ENCODE data around the gene SCP2.
"Not testable (repeated sequence)": the region's sequence is repeated elsewhere in the genome, so short reads cannot be mapped to it uniquely, and the experiment has no call there.

SCP2 gene

DNA sequence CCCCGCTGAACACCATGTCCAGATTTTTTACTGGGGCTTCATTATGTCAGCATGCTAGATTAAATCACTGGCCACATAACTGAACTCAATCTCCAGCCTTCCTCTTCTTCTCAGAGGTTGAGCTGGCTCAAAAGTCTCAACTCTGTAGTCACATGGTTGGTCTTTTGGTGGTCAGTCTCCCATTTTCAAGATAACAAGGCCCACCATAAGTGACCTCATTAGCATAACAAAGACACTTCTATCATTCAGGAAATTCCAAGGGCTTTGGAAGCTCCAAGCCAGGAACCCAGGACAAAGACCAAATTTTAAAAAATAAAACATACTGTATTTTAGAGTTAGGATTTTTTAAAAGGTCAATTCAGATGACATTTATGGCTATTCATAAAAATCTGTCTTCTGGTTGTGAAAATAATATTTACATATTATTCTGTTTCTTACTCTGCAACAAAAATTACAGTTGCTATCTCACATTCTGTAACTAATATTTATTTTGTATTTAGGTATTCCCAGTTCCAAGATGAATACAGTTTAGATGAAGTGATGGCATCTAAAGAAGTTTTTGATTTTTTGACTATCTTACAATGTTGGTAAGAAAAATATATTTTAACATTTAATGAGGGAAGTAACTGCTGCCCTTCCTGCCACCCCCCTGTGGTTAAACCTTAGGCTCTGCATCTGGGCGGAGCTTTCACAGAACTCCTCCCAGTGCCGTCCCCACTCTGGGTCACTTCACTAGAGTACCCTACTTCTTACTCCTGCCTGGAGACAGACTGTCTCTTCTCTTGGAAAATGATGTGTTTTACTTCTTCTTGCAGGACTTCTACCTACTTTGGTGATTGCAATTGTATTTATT, 49.3 kb downstream of the SCP2 start:
- DNase-seq: no peak

DNA sequence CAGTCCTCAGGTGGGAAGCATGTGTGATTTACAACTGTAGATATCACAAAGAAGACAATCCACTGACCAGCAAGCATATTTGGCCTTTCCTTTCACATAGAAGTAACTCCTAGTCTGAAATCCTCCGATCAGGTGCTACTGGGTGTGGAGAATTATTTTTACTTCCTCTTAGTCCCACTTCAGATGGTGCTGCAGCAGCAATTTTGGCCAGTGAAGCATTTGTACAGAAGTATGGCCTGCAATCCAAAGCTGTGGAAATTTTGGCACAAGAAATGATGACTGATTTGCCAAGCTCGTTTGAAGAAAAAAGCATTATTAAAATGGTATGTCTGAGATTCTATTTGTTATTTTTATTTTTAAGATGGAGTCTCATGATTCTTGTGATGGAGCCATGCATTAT, 51.0 kb downstream of the SCP2 start:
- DNase-seq: no peak

GRCh38 chr1:52992733-52993132, 65.7 kb downstream of the SCP2 start:
- not testable (repeated sequence) for DNase-seq

GRCh38 chr1:52994656-52995055, 67.6 kb downstream of the SCP2 start:
- DNase-seq: no peak

- no peak for DNase-seq
Measured at GRCh38 chr1:52996653-52997052, 69.6 kb downstream of the SCP2 start.

- no peak for DNase-seq
Measured at GRCh38 chr1:53001128-53001527, 74.1 kb downstream of the SCP2 start.

DNA sequence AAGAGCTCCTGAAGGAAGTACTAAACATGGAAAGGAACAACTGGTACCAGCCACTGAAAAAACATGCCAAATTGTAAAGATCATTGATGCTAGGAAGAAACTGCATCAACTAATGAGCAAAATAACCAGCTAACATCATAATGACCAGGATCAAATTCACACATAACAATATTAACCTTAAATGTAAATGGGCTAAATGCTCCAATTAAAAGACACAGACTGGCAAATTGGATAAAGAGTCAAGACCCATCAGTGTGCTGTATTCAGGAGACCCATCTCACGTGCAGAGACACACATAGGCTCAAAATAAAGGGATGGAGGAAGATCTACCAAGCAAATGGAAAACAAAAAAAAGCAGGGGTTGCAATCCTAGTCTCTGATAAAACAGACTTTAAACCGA, 79.5 kb downstream of the SCP2 start:
- not testable (repeated sequence) for DNase-seq

GRCh38 chr1:53010247-53010646, 83.2 kb downstream of the SCP2 start:
- not testable (repeated sequence) for DNase-seq

GRCh38 chr1:53011175-53011574, 84.1 kb downstream of the SCP2 start:
- DNase-seq: no peak

- DNase-seq: peak; percentile 90
Measured at GRCh38 chr1:53014791-53015507, 87.9 kb downstream of the SCP2 start.

- DNase-seq: no peak
Measured at GRCh38 chr1:53015508-53015860, 88.4 kb downstream of the SCP2 start.

- DNase-seq: peak; percentile 0
Measured at GRCh38 chr1:53016705-53017104, 89.6 kb downstream of the SCP2 start.

DNA sequence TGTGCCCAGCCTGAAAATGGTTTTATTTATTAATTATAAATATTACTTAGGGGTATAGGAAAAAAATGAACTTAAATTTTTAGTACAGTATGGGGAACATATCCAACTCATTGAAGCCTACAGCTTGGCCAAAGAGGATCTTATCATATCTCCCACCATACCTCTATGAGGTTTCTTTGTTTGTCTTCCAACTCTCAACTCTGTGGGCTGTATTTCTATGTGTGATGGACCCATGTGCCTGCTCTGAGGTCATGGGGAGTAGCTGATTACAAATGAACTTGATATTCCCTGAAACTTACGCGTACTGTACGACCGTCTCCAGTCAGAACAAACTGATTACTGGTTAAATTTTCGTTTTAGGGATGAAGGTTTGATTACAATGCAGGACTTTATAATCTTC, 93.5 kb downstream of the SCP2 start:
- no peak for DNase-seq

DNA sequence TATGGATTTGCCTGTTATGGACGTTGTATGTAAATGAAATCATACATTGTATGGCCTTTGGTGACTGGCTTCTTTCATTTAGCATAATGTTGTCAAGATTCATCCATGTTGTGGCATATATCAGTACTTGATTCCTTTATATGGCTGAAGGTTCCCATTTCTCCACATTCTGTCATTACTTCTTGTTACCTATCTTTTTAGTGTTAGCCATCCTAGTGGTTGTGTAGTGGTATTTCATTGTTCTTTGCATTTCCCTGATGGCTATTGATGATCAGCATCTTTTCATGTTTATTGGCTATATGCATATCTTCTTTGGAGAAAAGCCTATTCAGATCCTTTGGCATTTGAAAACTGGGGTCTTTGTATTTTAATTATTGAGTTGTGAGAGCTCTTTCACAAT, 95.1 kb downstream of the SCP2 start:
- DNase-seq: no peak

DNA sequence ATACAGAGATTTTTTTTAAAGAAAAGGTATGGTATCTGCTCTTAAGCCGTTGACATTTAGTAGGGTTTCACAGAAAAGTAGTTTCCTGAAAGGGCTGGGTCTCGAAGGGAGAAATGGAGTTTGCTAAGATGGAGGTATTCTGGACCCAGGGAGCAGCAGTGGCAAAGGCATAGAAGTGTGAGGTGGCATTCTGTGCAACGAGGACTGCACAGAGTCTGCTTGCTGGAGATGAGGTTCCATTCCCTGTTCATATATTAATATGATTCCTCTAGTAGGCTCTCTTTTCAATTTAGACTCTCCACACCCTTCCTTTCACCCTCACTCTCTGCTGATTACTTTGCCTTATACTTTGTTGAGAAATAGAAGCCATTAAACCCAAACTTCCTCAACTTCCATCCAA, 96.5 kb downstream of the SCP2 start:
- no peak for DNase-seq

DNA sequence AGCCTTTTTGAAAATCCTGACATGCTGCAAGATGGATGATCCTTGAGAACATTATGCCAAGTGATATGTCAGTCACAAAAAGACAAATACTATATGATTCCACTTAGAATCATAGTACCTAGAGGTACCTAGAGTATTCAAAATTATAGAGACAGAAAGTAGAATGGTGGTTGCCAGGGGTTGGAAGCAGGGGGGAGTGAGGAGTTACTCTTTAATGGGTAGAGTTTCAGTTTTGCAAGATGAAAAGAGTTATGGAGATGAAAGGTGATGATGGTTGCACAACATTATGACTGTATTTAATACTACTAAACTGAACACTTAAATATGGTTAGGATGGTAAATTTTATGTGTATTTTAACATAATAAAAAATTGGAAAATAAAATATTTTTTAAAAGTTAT, 97.0 kb downstream of the SCP2 start:
- DNase-seq: no peak

DNA sequence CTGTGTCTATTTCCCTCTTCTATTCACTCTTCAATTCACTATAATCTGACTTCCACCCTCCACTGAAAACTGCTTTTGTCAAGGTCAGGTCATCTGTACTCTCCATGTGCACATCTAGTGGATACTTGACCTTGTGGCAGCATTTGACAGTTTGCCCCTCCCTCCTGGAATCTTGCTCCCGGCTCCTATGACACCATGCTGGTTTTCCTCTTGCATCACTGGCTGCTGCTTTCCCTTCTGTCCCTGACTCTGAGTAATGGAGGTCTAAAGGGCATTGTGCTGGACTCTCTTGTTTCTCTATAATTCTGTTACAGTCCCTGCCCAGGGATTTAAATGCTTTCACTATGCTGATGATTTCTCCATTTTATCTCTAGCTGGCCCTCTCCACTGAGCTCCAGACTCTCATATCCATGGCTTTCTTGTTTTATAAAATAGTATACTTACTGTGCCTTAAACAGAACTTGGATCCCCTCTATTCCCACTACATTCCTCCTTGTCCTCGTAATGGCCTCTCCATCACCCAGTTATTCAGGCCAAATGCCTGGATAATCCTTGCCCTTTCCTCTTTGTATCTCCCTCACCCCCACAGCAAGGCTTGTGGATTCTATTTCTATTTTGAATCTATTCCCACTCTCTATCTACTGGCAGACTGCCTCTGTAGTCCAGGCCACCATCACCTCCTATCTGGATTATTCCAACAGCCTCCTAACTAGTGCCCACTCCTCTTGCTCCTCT, 98.1 kb downstream of the SCP2 start:
- peak; percentile 24 for DNase-seq

GRCh38 chr1:53025769-53026112, 98.7 kb downstream of the SCP2 start:
- no peak for DNase-seq

GRCh38 chr1:53026254-53026653, 99.2 kb downstream of the SCP2 start:
- DNase-seq: no peak

GRCh38 chr1:53031732-53032131, 104.7 kb downstream of the SCP2 start:
- no peak for DNase-seq

- DNase-seq: no peak
Measured at GRCh38 chr1:53037159-53037558, 110.1 kb downstream of the SCP2 start.

DNA sequence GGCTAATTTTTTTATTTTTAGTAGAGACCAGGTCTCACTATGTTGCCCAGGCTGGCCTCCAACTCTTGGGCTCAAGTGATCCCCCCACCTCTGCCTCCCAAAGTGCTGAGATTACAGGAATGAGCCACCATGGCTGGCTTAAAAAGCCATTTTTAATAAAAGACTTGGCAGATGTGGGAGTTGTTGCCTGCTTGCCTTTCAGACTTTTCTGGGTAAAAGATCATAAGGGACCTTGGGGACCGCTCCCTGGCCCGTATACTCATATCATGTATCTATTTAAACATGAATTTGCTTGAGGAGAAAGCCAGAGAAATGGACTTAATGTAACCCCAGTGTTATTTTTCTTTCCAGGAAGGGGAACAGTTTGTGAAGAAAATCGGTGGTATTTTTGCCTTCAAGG, 111.5 kb downstream of the SCP2 start:
- no peak for DNase-seq

DNA sequence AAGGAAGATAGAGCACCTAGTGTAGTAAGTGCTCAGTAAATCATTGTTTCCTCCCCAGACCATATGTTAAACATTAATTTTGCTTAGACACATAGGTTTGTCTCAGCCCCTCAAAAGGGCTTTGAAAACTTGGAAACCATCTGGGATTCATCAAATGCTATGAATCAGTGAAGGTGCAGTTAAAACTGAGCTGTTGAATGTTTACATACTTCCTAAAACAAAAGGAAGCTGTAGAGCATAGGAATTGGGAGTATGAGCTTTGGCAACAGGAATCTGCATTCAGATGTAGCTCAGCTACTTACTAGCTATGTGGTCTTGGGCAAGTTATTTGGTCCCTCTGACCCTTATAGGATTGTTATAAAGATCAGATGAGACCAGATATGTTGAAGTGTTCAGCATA, 116.2 kb downstream of the SCP2 start:
- DNase-seq: no peak

DNA sequence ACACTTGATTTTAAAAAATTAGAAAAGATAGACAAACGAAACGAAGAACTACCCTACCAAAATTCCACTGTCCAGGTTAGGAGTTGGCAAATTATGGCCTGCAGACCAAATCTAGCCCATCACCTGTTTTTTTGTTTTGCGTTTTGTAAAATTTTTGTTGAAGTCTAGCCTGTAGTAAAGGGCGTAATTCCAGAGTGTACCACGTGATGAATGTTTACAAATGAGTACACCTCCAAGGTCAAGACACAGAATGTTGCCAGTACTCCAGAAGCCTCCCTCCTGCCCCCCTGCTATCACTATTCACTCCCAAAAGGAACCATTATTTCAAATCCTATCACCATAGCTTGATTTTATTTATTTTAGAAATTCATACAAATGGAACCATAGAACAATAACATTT, 117.8 kb downstream of the SCP2 start:
- no peak for DNase-seq

Measured in kidney glomerular epithelial cell (primary cell).